H1 (cell line): ENCODE data around the gene SYK. TPM values are rescaled to one million over a fixed set of nuclear protein-coding genes. Genes with fewer than 3 reads are reported as not detected.

Experiments used
- CTCF ChIA-PET: fragments of 300-600 bp; sonication (Branson Sonifier 250); formaldehyde crosslinking; loops from one replicate; lab custom pipeline; 2021; ENCODE audit not compliant: partially characterized antibody; lab: Charles Lee
- POLR2A ChIA-PET: fragments of 300-600 bp; sonication (Branson Sonifier 250); formaldehyde crosslinking; loops from one replicate; lab custom pipeline; 2021; ENCODE audit warnings: inconsistent platforms; ENCODE audit not compliant: partially characterized antibody; lab: Charles Lee
- DNase-seq, 2 experiments: peaks; one replicate each; pipeline versions ENCODE4 v3.0.0 to v3.0.0-alpha.2; 2010 to 2022; ENCODE audit warnings: low spot score in 2 of 2, low read depth in 1 of 2, mixed read lengths in 1 of 2
- FAIRE-seq: peaks from 2 replicates; lab custom pipeline; 2011; peaks lifted over from hg19 to GRCh38; lab: Jason Lieb, UNC
- H2AFZ ChIP-seq: 2 replicates; pipeline ENCODE4 v1.8.1; 2012; ENCODE audit warnings: low read length, inconsistent platforms
- H2AK5ac ChIP-seq: 2 replicates; pipeline ENCODE4 v1.6.1; 2013; ENCODE audit warnings: low read depth, low read length
- H2BK120ac ChIP-seq: replicated peaks from 2 replicates; pipeline ENCODE3; 2013; ENCODE audit warnings: low read depth, low read length, inconsistent platforms
- H2BK12ac ChIP-seq: 2 replicates; pipeline ENCODE4 v1.6.1; 2013; ENCODE audit warnings: low read depth, low read length
- H2BK15ac ChIP-seq: 2 replicates; pipeline ENCODE4 v1.6.1; 2013; ENCODE audit warnings: low read length
- H2BK20ac ChIP-seq: 2 replicates; pipeline ENCODE4 v1.6.1; 2013; ENCODE audit warnings: low read length
- H2BK5ac ChIP-seq: 2 replicates; pipeline ENCODE4 v1.6.1; 2013; ENCODE audit warnings: low read depth, low read length
- H3K14ac ChIP-seq: 2 replicates; pipeline ENCODE4 v1.6.1; 2013; ENCODE audit warnings: inconsistent platforms; ENCODE audit not compliant: insufficient read length
- H3K18ac ChIP-seq: 2 replicates; pipeline ENCODE4 v1.6.1; 2013; ENCODE audit warnings: low read length; ENCODE audit errors: extremely low read depth
- H3K23ac ChIP-seq: 2 replicates; pipeline ENCODE4 v1.6.1; 2013; ENCODE audit warnings: inconsistent platforms; ENCODE audit not compliant: insufficient read length
- H3K23me2 ChIP-seq: 2 replicates; pipeline ENCODE4 v1.6.1; 2013; ENCODE audit warnings: low read depth, low read length
- H3K27ac ChIP-seq: 2 replicates; pipeline ENCODE4 v1.6.1; 2011; ENCODE audit warnings: low read depth, low read length, inconsistent platforms
- H3K27me3 ChIP-seq, 4 experiments: replicated peaks in 1 of 4; 1 replicate in 1 of 4; 2 replicates in 3 of 4; pipeline versions ENCODE4 v1.6.1 to v1.8.1; 2011 to 2013; ENCODE audit warnings: low read length in 3 of 4, mild to moderate bottlenecking in 3 of 4, inconsistent platforms in 2 of 4, mixed read lengths in 2 of 4, moderate library complexity in 1 of 4; ENCODE audit not compliant: control insufficient read depth in 3 of 4, insufficient read depth in 3 of 4; ENCODE audit errors: extremely low read depth in 1 of 4
- H3K36me3 ChIP-seq, 4 experiments: 2 replicates each; pipeline versions ENCODE4 v1.6.1 to v1.8.1; 2011 to 2013; ENCODE audit warnings: mild to moderate bottlenecking in 4 of 4, low read length in 3 of 4, moderate library complexity in 2 of 4, control low read depth in 1 of 4, inconsistent platforms in 1 of 4; ENCODE audit not compliant: insufficient read depth in 4 of 4, control insufficient read depth in 2 of 4
- H3K4ac ChIP-seq: replicated peaks from 2 replicates; pipeline ENCODE3; 2013; ENCODE audit warnings: low read length, low read depth, mixed read lengths, inconsistent platforms; ENCODE audit not compliant: insufficient read length
- H3K4me1 ChIP-seq, 4 experiments: replicated peaks in 1 of 4; 1 replicate in 1 of 4; 2 replicates in 3 of 4; pipeline versions ENCODE4 v1.6.1 to v1.8.1; 2011 to 2013; ENCODE audit warnings: low read length in 3 of 4, inconsistent platforms in 2 of 4, mixed read lengths in 1 of 4; ENCODE audit not compliant: insufficient read depth in 4 of 4, control insufficient read depth in 3 of 4
- H3K4me2 ChIP-seq, 2 experiments: 2 replicates each; pipeline versions ENCODE4 v1.6.1 to v1.8.1; 2011 to 2013; ENCODE audit warnings: low read depth in 2 of 2, low read length in 2 of 2, control low read depth in 1 of 2, inconsistent platforms in 1 of 2, mild to moderate bottlenecking in 1 of 2; ENCODE audit not compliant: insufficient read depth in 1 of 2
- H3K4me3 ChIP-seq, 4 experiments: fragments of 200-600, 300-600 bp in 1 of 4; sonication (generic), shearing (Covaris generic), sonication (Bioruptor Twin) in 1 of 4; 2 replicates each; pipeline versions ENCODE4 v1.5.1 to v1.8.1; 2011 to 2016; ENCODE audit warnings: low read length in 4 of 4, low read depth in 3 of 4, control low read depth in 2 of 4, inconsistent platforms in 2 of 4, mild to moderate bottlenecking in 2 of 4, mixed read lengths in 1 of 4, moderate library complexity in 1 of 4; ENCODE audit not compliant: insufficient read depth in 2 of 4; ENCODE audit errors: extremely low read depth in 1 of 4
- H3K56ac ChIP-seq: replicated peaks from 2 replicates; pipeline ENCODE3; 2013; ENCODE audit warnings: low read depth, mild to moderate bottlenecking, mixed read lengths, low read length, inconsistent platforms; ENCODE audit not compliant: insufficient read length
- H3K79me1 ChIP-seq: 2 replicates; pipeline ENCODE4 v1.6.1; 2013; ENCODE audit warnings: low read depth, low read length, control low read depth
- H3K79me2 ChIP-seq, 2 experiments: 2 replicates each; pipeline versions ENCODE4 v1.6.1 to v1.8.1; 2012 to 2013; ENCODE audit warnings: low read length in 2 of 2, mild to moderate bottlenecking in 2 of 2, inconsistent platforms in 1 of 2; ENCODE audit not compliant: insufficient read depth in 2 of 2, control insufficient read depth in 1 of 2
- H3K9ac ChIP-seq, 4 experiments: replicated peaks in 1 of 4; 1 replicate in 1 of 4; 2 replicates in 3 of 4; pipeline versions ENCODE4 v1.6.1 to v1.8.1; 2011 to 2013; ENCODE audit warnings: low read depth in 3 of 4, low read length in 3 of 4, control low read depth in 2 of 4, mild to moderate bottlenecking in 2 of 4, moderate library complexity in 2 of 4, inconsistent platforms in 1 of 4; ENCODE audit errors: extremely low read depth in 1 of 4
- H3K9me3 ChIP-seq, 2 experiments: 2 replicates each; pipeline versions ENCODE4 v1.6.1 to v1.8.1; 2012 to 2013; ENCODE audit warnings: mild to moderate bottlenecking in 2 of 2, moderate library complexity in 2 of 2, control low read depth in 1 of 2, inconsistent platforms in 1 of 2, low read depth in 1 of 2, low read length in 1 of 2, mixed read lengths in 1 of 2; ENCODE audit not compliant: insufficient read depth in 2 of 2
- H4K20me1 ChIP-seq, 2 experiments: replicated peaks in 1 of 2; 2 replicates each; pipeline versions ENCODE3 to v1.8.1; 2011 to 2013; ENCODE audit warnings: inconsistent platforms in 2 of 2, low read length in 2 of 2, mild to moderate bottlenecking in 1 of 2; ENCODE audit not compliant: insufficient read depth in 2 of 2, control insufficient read depth in 1 of 2
- H4K5ac ChIP-seq: 2 replicates; pipeline ENCODE4 v1.6.1; 2013; ENCODE audit warnings: low read length, low read depth, mixed read lengths, inconsistent platforms; ENCODE audit not compliant: insufficient read length
- H4K8ac ChIP-seq: 2 replicates; pipeline ENCODE4 v1.8.0; 2013; ENCODE audit warnings: mild to moderate bottlenecking, moderate library complexity, low read length, inconsistent platforms; ENCODE audit not compliant: insufficient read depth; ENCODE audit errors: extremely low read depth
- H4K91ac ChIP-seq: replicated peaks from 2 replicates; pipeline ENCODE3; 2013; ENCODE audit warnings: low read length, mixed read lengths, inconsistent platforms; ENCODE audit not compliant: insufficient read length
- FOSL1 ChIP-seq: IDR thresholded peaks from 2 replicates; pipeline ENCODE4 v1.6.1; 2011; ENCODE audit warnings: mild to moderate bottlenecking, low read depth, low read length, moderate library complexity; ENCODE audit not compliant: insufficient read depth
- KDM1A ChIP-seq: fragments of 200-600, 300-600 bp; sonication (generic); IDR thresholded peaks from 2 replicates; pipeline ENCODE4 v1.7.1; 2016; ENCODE audit warnings: mild to moderate bottlenecking, low read length, borderline replicate concordance
- RFX5 ChIP-seq: IDR thresholded peaks from 2 replicates; pipeline ENCODE4 v1.6.1; 2011; ENCODE audit warnings: low read depth, low read length, improper control_type of control experiment, borderline replicate concordance
- RNF2 ChIP-seq: fragments of 200-900, 300-1000 bp; sonication (generic); IDR thresholded peaks from 2 replicates; pipeline ENCODE4 v1.7.1; 2016; ENCODE audit warnings: borderline replicate concordance, low read depth, mild to moderate bottlenecking, antibody characterized with exemption, low read length; ENCODE audit not compliant: poor library complexity, severe bottlenecking; ENCODE audit errors: missing control alignments
- SIRT6 ChIP-seq: IDR thresholded peaks from one replicate; pipeline ENCODE4 v1.7.1; 2012; ENCODE audit warnings: low read length, inconsistent platforms
- TEAD4 ChIP-seq: IDR thresholded peaks from 2 replicates; pipeline ENCODE4 v1.6.1; 2012; ENCODE audit warnings: low read depth, low read length, inconsistent platforms, mixed read lengths
- WGBS, 2 experiments: shearing (Covaris generic) in 1 of 2; methylation state at CpG; one replicate each; pipeline versions ENCODE4 v1.1.6 to v1.1.7; 2013 to 2015; ENCODE audit warnings: low lambda C conversion rate in 2 of 2, mixed read lengths in 2 of 2, inconsistent platforms in 1 of 2, low coverage in 1 of 2, missing lambda C conversion rate in 1 of 2; ENCODE audit not compliant: insufficient replicate concordance in 2 of 2, insufficient coverage in 1 of 2, insufficient read length in 1 of 2; ENCODE audit errors: extremely low coverage in 1 of 2, missing lambda C conversion rate in 1 of 2; 5-methylcytosine and 5-hydroxymethylcytosine counted together
- polyA plus RNA-seq, 7 experiments: library from polyadenylated mRNA; depleted of rRNA in 3 of 7; stranded (reverse) in 5 of 7; unstranded in 2 of 7; fragments of >200 nt in 5 of 7; fragments of 200-250 nt in 2 of 7; gene quantifications; 1 replicate in 5 of 7; 2 replicates in 1 of 7; 4 replicates in 1 of 7; pipeline versions ENCODE4 v1.2.1 to v1.2.3, GENCODE V29; 2011 to 2013; ENCODE audit warnings: missing spikeins in 2 of 7, mixed read lengths in 2 of 7
- total RNA-seq: library from RNA; stranded (reverse); fragmentation: NEBNext Ultra II Directional; extraction: Animal tissue kit (Norgen Biotek cat#: 25700); gene quantifications from 2 replicates; pipeline ENCODE4 v1.2.1, GENCODE V29; 2021

Gene SYK
- total and polyA plus RNA-seq, 2 of the 8 experiments (the other 6 are each of a cell fraction or from before 2014, with no cell fraction given): 1.5 to 4.4 TPM

DNA sequence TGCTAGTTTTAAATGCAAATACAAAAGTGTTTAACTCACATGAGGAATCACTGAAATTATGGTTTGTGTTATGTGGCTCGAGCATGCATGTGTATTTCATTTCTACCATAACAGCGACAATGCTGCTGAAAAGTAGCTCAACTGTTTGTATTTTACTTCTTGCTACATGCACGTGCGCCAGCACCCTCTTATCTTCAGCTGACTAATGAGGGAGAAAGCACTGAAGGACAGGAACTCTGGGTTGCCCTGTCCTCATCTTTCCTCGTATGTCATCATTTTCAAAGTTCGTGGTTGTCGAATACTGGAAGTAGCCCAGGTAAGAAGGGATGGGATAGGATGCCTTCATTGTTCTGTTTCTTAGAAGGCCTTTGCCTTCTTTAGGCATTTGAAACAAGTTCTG lies 120.3 kb downstream of the SYK start:
- Histone ChIP-seq H3K4me3 (no peak overlapping the region), H2BK120ac (no peak overlapping the region), H4K91ac (no peak overlapping the region), H3K4me1 (no peaks in the 10 kb centered on the region), H3K56ac (no peak overlapping the region), H3K18ac (no peak overlapping the region), H3K4me2 (no peak overlapping the region), H3K27ac (no peak overlapping the region), H2BK12ac (no peak overlapping the region), H2BK20ac (no peak overlapping the region), H4K20me1 (no peaks in the 10 kb centered on the region), H3K14ac (no peak overlapping the region), H2AFZ (no peak overlapping the region), H2BK5ac (no peak overlapping the region), H3K79me1 (no peaks in the 10 kb centered on the region), H3K23ac (no peak overlapping the region), H3K27me3 (no peaks in the 10 kb centered on the region), H4K8ac (no peak overlapping the region), H3K4ac (no peak overlapping the region), H3K23me2 (no peaks in the 10 kb centered on the region), H3K36me3 (no peaks in the 10 kb centered on the region), H3K79me2 (no peaks in the 10 kb centered on the region), H4K5ac (no peak overlapping the region), H2BK15ac (no peak overlapping the region), H2AK5ac (no peak overlapping the region), H3K9me3 (no peaks in the 10 kb centered on the region), H3K9ac (no peak overlapping the region)
- 84% methylated on average over 7 of the region's 7 CpGs; no CpG with 5 or more reads in 1 of the 2 experiments for WGBS, 2 experiments
- FAIRE-seq (no peak), DNase-seq (no peak)
- ChIA-PET POLR2A (no interaction called here), CTCF (interaction anchor here (0.7 to 1.2 kb wide), 2 partner anchors 12 to 307 kb away, joined by 3 read pairs; no protein-coding TSS in a partner anchor)
- TF ChIP-seq RFX5 (no peak), KDM1A (no peak), SIRT6 (no peak), TEAD4 (no peak), FOSL1 (no peak), RNF2 (no peak)
